Stomach (tissue), 4 donors: ENCODE data around the gene TSHZ2.

ENCODE experiments used
- POLR2A ChIP-seq, 4 donors: fragments of 450-650 bp; IDR thresholded peaks; one replicate each; pipeline ENCODE4 v1.6.1; 2016; ENCODE audit warnings: antibody characterized with exemption in 4 of 4, control low read depth in 2 of 4, mild to moderate bottlenecking in 1 of 4, moderate library complexity in 1 of 4
- POLR2AphosphoS5 ChIP-seq, 3 donors: sonication (generic); formaldehyde crosslinking; IDR thresholded peaks; one replicate each; pipeline ENCODE4 v1.6.1; 2016; ENCODE audit warnings: antibody characterized with exemption in 3 of 3
- TF ChIP-seq, protein P1 (sequence below), 7 experiments: fragments of 450-650 bp in 4 of 7; fragments of 200-600 bp in 3 of 7; sonication (generic) in 3 of 7; IDR thresholded peaks; one replicate each; pipeline ENCODE4 v1.5.1; 2016 to 2019; ENCODE audit warnings: antibody characterized with exemption in 7 of 7, control low read depth in 2 of 7, mild to moderate bottlenecking in 1 of 7

DNA sequence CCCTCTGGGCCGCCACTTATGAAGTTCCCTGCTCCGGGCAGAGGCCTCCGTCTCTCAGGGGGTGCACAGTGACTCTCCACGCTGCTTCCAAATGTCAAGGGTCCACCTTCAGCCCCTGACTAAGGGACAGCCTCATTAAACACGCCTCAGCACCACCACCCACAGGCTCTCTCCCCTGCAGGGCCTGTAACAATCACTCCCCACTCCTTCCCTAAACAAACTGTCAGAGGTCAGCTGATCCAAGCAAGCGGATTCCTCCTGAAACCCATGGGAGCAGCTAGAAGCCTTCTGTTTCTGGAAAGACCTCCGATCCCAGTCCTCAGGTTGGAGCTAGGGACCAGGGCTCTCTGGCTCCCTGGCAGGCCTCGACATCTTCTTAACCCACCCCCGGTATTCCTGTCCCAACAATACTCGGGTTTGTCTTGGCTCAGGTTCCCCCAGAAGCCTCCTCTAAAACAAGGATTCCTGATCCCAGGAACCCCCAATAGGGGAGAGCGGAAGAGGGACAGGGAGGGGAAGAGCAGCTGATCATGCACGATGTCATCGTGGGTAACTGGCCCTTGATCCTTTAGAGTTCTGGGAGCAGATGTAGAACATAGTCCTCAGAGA lies 440.5 kb downstream of the TSHZ2 start:
- TF ChIP-seq, protein P1, sequence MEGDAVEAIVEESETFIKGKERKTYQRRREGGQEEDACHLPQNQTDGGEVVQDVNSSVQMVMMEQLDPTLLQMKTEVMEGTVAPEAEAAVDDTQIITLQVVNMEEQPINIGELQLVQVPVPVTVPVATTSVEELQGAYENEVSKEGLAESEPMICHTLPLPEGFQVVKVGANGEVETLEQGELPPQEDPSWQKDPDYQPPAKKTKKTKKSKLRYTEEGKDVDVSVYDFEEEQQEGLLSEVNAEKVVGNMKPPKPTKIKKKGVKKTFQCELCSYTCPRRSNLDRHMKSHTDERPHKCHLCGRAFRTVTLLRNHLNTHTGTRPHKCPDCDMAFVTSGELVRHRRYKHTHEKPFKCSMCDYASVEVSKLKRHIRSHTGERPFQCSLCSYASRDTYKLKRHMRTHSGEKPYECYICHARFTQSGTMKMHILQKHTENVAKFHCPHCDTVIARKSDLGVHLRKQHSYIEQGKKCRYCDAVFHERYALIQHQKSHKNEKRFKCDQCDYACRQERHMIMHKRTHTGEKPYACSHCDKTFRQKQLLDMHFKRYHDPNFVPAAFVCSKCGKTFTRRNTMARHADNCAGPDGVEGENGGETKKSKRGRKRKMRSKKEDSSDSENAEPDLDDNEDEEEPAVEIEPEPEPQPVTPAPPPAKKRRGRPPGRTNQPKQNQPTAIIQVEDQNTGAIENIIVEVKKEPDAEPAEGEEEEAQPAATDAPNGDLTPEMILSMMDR (IDR thresholded peaks at IDR 0.05): no peak
- TF ChIP-seq POLR2AphosphoS5 (IDR thresholded peaks at IDR 0.05) (no peak), POLR2A (IDR thresholded peaks at IDR 0.05) (no peak)
